ENCODE data around the gene DEFB131B.
A peak's percentile ranks its signal among the peaks of the same experiment; 100 is the strongest.
"Not testable (repeated sequence)": the region's sequence is repeated elsewhere in the genome, so short reads cannot be mapped to it uniquely, and the experiment has no call there.

DEFB131B gene, protein sequence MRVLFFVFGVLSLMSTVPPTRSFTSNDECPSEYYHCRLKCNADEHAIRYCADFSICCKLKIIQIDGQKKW

DNA sequence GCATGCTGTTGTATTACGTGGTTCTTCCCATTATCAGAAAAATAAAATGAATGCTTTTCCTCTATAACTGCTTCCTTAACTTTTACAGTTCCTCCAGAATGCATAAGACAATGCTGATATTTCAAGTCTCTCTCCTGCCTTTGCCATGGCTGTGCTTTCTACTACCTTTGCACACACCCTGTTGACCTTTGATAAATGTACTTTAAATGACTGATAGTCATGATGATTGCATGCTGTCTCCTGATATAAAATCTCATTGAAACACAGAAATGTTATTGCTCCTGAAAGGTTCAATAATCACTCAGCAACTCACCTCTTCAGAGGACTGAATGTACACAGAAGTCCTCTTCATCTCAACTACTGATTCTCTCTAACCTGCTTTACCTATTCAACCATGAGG, at the start of gene DEFB131B:
Gene DEFB131B (plus strand): TSS at position 395 of the 400 bp plus-strand sequence. CDS start 0 bp downstream, at position 395.
- DNase-seq (ENCODE audit: low read depth): not testable (repeated sequence)

DNA sequence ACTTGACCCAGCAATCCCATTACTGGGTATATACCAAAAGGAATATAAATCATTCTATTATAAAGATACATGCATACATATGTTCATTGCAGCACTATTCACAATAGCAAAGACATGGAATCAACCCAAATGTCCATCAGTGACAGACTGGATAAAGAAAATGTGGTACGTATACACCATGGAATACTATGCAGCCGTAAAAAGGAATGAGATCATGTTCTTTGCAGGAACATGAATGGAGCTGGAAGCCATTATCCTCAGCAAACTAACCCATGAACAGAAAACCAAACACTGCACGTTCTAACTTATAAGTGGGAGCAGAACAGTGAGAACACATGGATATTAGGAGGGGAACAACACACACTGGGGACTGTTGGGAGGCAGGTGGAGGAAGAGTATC, 49.0 kb upstream of the DEFB131B start:
- not testable (repeated sequence) for DNase-seq (ENCODE audit: low read depth)

DNA sequence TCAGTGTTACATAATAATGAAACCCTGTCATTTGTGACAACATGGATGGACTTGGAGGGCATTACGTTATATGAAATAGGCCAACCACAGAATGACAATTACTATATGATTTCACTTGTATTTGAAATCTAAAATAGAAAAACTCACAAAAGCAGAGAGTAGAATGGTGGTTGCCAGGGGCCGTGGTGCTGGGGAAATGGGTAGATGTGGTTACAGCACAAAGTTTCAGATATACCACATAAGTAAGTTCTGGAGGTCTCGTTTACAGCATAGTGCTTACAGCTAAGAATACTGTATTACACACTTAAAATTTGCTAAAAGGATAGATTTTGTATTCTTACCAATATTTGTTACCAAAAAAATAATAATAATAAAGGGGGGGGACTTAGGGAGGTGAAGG, 48.6 kb upstream of the DEFB131B start:
- DNase-seq (ENCODE audit: low read depth): not testable (repeated sequence)

DNA sequence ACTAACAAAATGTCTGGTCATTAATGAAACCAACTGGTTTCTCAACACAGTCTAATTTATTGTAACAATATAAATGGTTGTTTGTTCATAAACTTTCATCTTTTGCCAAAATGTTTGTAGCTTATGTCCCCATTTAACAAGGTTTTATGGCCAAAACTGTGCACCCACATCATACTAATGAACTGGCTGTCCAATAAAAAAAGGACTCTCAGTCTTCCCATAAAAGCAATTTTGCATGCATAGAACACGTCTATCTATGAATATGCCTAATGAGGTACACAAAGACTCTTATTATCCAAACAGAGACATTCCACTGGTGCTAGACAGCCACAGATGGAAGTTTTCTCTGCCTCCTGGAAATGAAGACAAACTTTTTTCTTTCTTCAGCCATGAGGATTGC, 45.4 kb upstream of the DEFB131B start, which contains the start of gene DEFB108B:
Gene DEFB108B (plus strand): TSS at position 390 of the 400 bp plus-strand sequence. CDS start 0 bp downstream, at position 390.
- not testable (repeated sequence) for DNase-seq (ENCODE audit: low read depth)

DNA sequence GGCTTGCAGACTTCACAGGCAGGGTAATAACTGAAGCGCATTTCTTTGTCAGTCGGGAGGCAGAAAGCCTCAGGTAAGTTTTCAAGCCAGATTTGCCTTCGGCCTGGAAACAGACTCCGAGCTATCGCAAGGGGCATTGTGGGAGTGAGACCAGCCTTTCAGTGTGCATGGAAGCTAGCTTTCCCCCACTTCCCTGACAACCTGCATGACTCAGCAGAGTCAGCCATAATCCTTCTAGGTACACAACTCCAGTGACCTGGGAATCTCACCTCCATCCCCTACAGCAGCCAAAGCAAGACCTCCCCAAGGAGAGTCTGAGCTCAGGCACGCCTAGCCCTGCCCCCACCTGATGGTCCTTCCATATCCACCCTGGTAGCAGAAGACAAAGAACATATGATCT, 35.5 kb upstream of the DEFB131B start:
- DNase-seq (ENCODE audit: low read depth): not testable (repeated sequence)

DNA sequence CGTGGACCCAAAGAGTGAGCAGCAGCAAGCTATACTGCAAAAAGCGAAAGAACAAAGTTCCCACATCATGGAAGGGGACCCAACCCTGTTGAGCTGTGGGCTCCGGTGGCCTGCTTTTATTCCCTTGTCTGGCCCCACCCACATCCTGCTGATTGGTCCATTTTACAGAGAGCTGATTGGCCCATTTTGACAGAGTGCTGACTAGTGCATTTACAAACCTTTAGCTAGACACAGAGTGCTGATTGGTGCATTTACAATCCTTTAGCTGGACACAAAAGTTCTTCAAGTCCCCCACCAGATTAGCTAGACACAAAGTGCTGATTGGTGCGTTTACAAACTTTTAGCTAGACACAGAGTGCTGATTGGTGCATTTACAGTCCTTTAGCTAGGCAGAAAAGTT, 34.9 kb upstream of the DEFB131B start:
- DNase-seq (ENCODE audit: low read depth): not testable (repeated sequence)

DNA sequence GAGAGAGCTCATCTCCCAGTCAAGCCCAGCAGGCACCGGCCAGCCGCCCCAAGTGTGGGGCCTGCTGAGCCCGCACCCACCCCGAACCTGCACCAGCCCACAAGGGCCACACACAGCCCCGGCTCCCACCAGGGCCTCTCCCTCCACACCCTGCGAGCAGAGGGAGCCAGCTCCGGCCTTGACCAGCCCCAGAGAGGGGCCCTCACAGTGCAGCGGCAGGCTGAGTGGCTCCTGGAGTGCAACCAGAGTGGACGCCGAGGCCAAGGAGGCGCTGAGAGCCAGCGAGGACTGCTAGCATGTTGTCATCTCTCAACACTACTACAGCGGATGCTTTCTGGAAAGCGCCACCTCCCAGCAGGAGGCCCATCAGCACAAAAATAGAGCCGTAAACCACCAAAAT, 34.4 kb upstream of the DEFB131B start:
- DNase-seq (ENCODE audit: low read depth): no peak

DNA sequence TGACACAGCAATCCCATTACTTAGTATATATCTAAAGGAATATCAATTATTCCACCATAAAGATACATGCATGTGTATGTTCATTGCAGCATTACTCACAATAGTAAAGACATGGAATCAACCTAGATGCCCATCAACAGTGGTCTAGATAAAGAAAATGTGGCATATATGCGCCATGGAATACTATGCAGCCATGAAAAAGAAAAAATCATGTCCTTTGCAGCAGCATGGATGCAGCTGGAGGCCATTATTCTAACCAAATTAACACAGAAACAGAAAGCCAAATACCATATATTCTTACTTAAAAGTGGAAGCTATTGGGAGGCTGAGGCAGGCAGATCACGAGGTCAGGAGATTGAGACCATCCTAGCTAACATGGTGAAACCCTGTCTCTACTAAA, 24.4 kb upstream of the DEFB131B start:
- not testable (repeated sequence) for DNase-seq (ENCODE audit: low read depth)

DNA sequence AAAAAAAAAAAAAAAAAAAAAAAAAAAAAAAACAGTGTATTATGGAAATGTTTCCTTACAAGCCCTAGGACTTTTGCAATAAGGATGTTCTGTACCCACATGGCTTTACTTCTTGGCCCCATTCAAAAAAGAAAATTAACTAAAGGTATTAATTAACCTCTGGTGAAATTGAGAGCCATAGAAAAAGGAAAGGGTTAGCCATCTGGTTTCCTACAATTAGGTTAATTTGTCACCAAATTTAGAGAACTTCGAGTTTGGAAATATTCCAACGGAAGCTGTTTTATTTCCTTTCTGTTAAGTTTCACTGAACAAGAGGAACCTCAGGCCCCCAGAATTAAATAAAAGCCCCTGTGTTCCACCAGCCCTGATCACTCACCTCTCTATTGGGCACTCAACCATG, 22.4 kb upstream of the DEFB131B start:
- DNase-seq (ENCODE audit: low read depth): not testable (repeated sequence)

DNA sequence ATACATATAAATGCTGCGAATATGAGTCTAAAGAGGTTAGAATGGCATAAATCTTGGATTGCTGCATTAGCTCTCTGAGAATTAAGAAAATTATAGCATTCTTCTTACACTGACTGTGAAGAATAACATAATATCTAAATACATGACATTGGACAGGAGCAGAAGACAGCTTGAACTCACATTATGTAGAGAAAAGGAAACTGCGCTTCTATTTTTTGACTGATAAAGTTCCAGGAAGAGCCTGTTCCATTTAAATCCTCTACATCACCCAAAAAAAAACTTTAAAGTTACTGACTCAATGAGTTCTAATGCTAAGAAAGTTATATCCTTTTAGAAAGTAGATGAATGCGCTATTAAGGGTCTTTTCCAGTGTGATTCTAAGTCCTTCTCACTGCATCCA, 17.4 kb upstream of the DEFB131B start:
- not testable (repeated sequence) for DNase-seq (ENCODE audit: low read depth)

DNA sequence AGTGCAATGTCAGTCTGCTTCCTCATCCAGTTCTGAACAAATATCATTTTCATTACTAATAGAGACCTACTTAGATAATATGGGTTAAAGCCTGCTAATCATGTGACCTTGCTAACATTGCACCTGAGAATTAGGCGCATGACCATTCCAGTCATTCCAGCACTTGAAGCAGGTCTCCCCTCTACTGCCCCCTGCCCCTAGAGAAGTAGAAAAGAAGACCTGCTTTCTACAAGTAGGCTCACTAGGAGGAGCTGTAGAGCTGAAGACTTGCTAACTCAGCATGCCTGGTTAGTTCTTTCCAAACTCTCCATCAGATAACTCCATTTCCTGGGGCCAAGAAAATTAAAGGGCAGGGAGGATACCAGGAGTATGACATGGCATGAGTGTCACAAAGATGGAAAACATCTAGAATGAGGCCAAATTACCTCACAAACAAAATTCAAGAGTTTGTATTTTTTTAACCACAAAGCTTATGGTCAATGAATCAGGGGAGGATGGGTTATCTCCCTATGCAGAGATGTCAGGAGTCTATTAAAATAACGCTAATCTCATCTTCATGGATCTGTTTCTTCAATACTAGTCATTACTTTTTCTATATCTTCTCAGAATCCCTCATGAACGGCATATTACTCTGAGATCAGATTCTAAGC, 14.2 kb upstream of the DEFB131B start:
- DNase-seq (ENCODE audit: low read depth): peak; percentile 48

DNA sequence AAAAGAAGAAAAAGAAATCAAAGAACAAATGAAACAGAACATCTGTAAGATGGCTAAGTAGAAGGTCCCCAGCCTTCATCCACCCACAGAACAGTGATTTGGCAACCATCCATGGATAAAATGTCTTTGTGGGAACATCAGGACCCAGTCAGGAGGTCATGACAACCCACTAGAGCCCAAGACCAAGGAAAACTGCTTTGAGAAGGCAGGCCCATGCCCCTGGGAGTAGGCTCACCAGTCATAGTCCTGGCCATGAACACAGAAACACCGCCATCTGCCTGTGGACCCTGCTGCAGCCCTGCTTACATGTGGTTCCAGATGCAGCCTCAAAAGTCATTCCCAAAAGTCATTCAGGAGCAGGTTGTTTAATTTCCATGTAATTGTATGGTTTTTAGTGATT, 11.0 kb upstream of the DEFB131B start:
- not testable (repeated sequence) for DNase-seq (ENCODE audit: low read depth)

DNA sequence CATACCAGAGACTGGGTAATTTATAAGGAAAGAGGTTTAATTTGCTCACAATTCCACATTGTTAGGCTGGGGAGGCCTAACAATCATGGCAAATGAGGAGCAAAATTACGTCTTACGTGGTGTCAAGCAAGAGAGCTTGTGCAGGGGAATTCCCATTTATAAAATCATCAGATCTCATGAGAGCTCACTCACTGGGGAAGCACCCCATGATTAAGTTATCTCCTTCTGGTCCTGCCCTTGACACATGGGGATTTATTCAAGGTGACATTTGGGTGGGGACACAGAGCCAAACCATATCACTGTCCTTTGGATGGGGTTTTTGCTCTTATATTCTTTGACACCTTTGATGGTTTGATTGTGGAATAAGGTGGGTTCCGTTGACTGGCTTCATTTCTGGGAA, 8.3 kb upstream of the DEFB131B start:
- DNase-seq (ENCODE audit: low read depth): not testable (repeated sequence)

DNA sequence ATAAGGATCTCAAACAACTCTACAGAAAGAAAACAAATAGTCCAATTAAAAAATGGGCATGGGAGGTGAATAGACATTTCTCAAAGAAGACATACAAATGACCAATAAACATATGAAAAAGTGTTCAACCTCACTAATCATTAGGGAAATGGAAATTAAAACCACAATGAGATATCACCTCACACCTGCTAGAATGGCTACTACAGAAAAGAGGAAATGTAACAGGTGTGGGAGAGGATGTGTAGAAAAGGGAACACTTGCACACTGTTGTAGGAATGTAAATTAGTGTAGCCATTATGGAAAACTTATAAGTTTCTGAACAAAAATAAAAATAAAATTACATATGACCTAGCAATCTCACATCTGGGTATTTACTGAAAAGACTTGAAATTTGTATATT, 7.6 kb upstream of the DEFB131B start:
- DNase-seq (ENCODE audit: low read depth): not testable (repeated sequence)

DNA sequence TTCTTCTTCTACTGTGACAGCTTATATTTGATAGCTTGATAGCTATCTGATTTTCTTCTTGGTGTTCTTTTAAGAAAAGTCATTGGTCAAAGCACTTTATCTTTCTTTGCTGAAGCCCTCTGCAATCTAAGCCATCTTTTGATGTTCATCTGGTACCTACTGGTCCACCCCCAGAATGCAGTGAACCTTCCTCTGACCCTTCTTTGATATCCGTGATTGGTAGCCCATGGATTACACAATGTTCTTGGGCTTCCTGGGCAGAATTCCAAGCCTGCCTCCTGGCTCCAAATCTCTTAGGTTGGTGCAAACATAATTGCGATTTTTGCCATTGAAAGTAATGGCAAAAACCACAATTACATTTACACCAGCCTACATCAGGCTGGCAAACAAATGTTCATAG, 2.0 kb upstream of the DEFB131B start:
- DNase-seq (ENCODE audit: low read depth): not testable (repeated sequence)

DNA sequence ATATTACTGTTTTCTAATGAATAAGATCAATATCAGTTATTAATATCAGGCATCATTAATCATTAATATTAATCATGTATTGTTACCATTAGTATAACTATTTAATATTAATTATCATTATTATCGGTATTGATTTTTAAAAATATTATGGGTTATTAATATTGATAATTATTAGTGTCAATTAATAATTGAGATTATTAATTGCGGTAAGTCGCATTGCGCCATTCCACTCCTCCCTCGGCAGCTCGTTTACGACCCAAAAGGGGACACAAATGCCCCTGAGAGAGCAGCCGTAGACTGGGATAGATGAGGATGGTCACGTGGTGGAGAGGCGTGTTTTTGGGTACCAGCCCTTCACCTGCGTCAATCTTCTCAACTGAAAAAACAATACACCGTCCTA, 7.6 kb downstream of the DEFB131B start:
- not testable (repeated sequence) for DNase-seq (ENCODE audit: low read depth)

DNA sequence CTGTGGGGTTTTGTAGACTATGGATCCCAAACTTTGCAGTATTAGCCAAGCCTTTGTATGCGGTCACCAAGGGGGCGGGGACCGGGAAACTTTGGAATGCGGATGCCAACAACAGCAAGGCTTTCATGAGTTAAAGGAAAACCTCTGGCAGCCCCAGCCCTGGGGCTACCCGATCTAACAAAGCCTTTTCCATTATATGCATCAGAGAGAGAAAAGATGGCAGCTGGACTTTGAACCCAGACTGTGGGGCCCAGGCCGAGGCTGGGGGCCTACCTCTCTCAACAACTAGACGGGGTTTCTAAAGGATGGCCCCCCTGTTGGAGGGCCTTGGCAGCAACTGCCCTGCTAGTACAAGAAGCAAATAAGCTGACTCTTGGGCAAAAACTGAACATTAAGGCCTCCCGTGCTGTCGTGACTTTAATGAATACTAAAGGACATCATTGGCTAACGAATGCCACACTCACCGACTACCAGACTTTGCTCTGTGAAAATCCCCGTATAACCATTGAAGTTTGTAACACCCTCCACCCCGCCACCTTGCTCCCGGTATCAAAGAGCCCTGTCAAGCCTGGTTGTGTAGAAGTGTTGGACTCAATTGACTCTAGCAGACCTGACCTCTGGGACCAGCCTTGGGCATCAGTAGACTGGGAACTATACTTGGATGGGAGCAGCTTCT, 10.2 kb downstream of the DEFB131B start:
- DNase-seq (ENCODE audit: low read depth): not testable (repeated sequence)

DNA sequence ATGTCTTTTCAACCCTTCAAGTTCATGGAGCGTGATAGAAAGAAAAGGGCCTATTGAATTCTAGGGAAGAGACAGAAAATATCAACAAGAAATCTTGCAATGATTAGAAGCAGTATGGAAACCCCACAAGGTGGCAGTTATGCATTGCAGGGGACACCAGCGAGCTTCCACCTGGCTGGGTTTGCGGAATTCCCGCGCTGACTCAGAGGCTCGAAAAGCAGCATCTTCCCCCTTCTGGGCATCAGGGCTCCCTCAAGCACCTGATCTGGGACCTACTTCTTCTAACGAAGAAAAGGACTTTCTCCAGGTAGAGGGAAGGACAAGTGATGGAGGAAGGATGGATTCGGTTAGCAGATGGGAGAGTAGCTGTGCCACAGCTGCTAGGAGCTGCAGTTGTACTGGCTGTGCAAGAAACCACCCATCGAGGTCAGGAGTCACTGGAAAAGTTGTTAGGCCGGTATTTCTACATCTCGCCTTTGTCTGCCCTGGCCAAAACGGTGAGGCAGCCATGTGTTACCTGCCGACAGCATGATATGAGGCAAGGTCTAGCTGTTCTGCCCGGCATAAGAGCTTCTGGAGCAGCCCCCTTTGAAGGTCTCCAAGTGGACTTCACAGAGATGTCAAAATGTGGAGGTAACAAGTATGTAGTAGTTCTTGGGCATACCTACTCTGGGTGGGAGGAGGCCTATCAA, 11.1 kb downstream of the DEFB131B start:
- DNase-seq (ENCODE audit: low read depth): not testable (repeated sequence)

DNA sequence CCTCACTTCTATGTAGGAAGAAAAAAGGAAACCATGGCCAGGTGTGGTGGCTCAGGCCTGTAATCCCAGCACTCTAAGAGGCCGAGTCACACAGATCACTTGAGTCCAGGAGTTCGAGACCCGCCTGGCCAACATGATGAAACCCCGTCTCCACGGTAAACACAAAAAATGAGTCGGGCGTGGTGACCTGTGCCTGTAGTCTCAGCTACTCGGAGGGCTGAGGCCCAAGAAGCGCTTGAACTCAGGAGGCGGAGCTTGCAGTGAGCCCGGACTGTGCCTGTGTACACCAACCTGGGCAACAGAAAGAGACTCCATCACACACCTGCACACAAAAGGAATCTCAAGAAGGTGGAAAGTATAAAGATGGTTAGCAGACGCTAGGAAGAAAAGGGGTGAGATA, 17.7 kb downstream of the DEFB131B start:
- DNase-seq (ENCODE audit: low read depth): no peak

DNA sequence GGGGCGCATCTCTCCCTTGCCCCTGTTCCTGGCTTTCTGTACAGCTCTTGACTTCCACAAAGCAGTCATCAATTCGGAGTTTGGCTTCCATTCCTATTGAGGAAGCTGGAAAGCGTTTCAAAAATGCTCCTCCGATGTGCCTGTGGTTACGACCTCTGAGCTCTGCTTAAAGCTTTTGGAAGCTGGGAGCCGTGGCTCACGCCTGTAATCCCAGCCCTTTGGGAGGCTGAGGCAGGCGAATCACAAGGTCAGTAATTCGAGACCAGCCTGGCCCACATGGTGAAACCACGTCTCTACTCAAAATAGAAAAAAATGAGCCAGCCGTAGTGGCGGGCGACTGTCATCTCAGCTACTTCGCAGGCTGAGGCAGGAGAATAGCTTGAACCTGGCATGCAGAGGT, 22.9 kb downstream of the DEFB131B start:
- DNase-seq (ENCODE audit: low read depth): not testable (repeated sequence)

DNA sequence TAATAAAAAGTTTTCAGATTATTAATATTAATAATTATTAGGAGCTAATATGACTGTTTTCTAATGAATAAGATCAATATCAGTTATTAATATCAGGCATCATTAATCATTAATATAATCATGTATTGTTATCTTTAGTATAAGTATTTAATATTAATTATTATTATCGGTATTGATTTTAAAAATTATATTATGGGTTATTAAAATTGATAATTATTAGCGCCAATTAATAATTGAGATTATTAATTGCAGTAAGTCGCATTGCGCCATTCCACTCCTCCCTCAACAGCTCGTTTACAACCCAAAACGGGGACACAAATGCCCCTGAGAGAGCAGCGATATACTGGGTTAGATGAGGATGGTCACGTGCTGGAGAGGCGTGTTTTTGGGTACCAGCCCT, 30.0 kb downstream of the DEFB131B start:
- DNase-seq (ENCODE audit: low read depth): no peak

DNA sequence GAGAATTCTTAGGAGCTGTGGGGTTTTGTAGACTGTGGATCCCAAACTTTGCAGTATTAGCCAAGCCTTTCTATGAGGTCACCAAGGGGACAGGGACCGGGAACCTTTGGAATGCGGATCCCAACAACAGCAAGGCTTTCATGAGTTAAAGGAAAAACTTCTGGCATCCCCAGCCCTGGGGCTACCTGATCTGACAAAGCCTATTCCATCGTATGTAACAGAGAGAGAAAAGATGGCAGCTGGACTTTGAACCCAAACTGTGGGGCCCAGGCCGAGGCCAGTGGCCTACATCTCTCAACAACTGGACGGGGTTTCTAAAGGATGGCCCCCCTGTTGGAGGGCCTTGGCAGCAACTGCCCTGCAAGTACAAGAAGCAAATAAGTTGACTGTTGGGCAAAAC, 32.5 kb downstream of the DEFB131B start:
- DNase-seq (ENCODE audit: low read depth): not testable (repeated sequence)
